Activated CD4-positive, alpha-beta T cell treated with anti-CD3 and anti-CD28 coated beads, Interleukin-2, Interleukin-4, amounts not matched to agents 100 ng/mL and 50 ng/mL, durations not matched to agents 16 hours and 8 hours (primary cell): ENCODE data around the gene PSMD4.
"Not testable (repeated sequence)": the region's sequence is repeated elsewhere in the genome, so short reads cannot be mapped to it uniquely, and the experiment has no call there.

Experiments
- DNase-seq: peaks from one replicate; pipeline ENCODE4 v3.0.0-alpha.2; 2020; ENCODE audit warnings: low spot score

PSMD4 gene

DNA sequence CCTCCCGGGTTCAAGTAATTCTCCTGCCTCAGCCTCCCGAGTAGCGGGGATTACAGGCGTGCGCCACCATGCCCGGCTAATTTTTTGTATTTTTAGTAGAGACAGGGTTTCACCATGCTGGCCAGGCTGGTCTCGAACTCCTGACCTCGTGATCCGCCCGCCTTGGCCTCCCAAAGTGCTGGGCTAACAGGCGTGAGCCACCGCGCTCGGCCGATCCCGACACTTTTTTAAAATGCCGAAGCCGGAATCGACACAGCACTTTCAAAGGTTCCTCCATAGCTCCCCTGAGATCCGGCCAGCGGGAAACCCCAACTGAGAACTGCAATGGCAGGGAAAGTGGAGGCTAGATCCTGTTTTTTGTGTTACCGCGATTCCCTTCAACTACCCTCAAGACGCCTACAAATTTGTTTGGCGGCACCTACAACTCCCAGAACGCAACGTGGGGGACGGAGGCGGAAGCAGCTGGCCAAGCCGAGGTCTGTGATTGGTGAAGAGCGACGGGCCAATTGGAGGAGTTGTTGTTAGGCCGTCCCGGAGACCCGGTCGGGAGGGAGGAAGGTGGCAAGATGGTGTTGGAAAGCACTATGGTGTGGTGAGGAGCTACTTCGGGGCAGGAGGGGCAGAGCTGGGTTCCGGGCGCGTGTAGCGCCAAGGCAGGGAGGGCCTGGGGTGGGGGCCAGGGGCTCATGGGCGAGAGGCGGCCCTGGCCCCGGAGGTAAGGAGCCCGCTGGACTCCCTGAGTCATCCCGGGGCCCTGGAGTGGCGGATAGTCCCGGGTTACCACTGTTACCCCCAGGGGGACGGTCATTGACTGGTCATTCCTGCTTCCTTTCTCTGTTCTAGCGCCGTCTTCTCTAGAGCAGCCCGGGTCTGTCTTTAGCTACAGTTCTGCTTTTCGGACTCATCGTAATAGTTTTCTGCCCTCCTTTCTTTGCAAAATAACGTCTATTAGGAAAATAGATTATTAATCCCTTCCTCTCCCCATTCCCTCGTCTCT lies at the start of gene PSMD4:
TSS of gene PSMD4 (plus strand) at position 518 of the 997 bp plus-strand sequence. CDS start at position 567, 49 bp downstream.
- DNase-seq: peak; percentile 97

DNA sequence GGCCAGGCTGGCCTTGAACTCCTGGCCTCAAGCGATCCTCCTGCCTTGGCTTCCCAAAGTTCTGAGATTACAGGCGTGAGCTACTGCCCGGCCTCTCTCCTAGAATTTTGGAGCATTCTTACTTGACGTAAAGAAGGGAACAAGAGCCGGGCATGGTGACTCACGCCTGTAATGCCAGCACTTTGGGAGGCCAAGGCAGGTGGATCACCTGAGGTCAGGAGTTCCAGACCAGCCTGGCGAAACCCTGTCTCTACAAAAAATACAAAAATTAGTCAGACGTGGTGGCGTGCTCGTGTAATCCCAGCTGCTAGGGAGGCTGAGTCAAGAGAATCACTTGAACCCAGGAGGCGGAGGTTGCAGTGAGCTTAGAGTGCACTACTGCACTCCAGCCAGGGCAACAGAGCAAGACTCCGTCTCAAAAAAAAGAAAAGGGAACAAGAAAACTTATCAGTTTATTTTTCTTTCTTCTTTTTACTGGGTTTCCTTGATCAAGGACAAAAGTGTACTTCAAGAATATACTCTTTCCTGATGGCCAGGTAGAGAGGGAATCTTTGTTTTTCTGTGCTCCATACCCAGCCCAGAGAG lies 49.1 kb upstream of the PSMD4 start:
- DNase-seq: not testable (repeated sequence)

DNA sequence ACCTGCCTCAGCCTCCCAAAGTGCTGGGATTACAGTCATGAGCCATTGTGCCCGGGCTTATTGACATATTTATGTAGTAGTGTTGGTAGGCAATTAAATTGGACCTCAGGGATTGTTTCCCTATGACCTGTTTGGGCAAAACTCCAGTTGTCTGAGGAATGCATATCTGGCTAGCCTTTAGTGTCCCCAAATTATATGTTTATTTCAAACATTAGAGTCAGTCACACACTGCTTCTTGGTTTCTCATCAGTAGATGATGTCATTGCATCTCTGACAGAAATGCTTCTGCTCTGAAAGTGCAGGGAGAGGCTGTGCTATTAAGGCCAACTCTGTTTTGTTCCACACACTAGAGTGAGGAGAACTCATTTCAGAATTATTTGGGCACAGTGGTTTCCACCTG lies 43.7 kb upstream of the PSMD4 start:
- DNase-seq: no peak

DNA sequence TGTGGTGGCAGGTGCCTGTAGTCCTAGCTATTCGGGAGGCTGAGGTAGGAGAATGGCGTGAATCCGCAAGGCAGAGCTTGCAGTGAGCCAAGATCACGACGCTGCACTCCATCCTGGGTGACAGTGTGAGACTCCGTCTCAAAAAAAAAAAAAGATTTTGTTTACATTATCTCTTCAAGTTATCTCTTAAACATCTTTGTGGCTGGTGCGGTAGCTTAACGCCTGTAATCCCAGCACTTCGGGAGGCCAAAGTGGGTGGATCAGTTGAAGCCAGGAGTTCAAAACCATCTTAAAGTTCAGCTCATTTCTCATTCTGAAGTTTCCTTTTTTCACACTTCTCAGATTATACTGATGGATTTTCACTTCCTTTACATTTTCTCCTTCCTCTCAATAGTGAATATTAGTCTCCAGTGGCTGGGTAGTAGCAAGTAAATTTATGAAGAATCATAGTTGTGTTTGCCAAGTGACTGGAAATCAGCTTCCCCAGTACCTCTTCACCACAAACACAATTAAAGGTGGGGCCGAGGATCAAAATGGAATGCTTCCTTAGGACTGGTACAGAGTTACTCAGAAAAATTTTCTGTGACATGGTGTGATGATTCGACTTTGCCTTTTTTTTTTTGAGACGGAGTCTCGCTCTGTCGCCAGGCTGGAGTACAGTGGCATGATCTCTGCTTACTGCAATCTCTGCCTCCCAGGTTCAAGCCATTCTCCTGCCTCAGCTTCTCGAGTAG lies 42.4 kb upstream of the PSMD4 start:
- DNase-seq: peak; percentile 18

DNA sequence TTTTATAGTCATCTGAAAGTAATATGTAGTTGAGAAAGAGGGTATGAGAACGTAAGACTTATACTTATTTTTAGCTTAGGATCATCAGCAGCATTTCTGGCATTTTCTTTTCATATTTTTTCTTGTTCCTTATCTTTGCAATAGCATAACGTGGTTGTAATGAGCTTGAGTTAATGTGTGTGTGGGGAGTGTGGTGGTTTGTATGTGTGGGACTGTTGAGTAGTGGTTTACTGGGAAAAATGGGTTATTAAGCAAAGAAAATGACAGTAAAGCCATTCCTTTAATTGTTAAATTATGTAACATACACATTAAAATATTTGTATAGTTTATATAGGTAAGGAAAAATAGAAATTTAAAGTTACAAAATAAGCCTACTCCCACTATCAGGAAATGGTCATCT lies 41.0 kb upstream of the PSMD4 start:
- no peak for DNase-seq

DNA sequence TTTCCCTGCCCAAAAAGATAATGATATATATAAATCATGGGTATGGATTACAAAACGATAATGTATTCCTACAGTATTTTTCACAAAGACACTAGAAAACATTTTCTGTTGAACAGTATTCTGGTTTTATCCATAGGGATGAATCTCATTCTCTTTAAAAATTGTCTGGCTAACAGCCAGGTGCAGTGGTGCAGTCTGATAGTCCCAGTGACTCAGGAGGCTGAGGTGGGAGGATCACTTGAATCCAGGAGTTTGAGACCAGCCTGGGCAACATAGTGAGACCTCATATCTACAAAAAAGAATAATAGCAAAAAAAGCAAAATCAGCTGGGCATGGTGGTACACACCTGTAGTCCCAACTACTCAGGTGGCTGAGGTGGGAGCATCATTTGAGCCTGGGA lies 32.9 kb upstream of the PSMD4 start:
- DNase-seq: no peak

DNA sequence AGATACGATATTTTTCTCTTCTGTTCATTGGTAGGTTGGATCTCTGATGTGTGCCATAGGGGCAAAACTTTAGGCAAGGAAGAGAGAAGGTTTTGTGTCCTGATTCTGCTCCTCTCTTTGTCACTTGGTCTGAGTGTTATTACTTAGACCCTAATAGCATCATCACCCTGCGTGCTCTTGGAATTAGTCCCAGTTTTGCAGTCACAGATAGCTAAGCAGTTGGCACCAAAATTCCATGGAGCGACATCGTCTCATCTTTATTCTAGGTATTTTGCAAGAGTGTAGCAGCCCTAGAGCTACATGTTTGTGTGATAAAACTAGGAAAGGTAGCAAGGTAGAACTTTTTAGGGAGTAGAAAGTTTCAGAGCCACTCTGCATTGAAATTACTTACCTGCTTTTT lies 32.4 kb upstream of the PSMD4 start:
- no peak for DNase-seq

DNA sequence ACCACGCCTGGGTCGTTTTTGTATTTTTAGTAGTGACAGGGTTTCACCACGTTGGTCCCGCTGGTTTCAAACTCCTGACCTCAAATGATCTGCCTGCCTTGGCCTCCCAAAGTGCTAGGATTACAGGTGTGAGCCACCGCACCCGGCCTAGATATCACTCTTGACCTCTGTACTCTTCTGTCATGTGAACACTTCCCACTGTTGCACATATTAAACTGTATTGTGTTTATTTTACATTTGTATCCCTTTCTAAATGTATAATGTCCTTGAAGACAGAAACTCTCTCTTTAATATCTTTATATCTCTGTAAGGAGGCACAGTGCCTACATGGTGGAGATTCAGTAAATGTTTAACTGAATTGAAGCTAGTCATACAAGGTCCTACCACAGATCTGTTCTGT lies 19.3 kb upstream of the PSMD4 start:
- DNase-seq: no peak

DNA sequence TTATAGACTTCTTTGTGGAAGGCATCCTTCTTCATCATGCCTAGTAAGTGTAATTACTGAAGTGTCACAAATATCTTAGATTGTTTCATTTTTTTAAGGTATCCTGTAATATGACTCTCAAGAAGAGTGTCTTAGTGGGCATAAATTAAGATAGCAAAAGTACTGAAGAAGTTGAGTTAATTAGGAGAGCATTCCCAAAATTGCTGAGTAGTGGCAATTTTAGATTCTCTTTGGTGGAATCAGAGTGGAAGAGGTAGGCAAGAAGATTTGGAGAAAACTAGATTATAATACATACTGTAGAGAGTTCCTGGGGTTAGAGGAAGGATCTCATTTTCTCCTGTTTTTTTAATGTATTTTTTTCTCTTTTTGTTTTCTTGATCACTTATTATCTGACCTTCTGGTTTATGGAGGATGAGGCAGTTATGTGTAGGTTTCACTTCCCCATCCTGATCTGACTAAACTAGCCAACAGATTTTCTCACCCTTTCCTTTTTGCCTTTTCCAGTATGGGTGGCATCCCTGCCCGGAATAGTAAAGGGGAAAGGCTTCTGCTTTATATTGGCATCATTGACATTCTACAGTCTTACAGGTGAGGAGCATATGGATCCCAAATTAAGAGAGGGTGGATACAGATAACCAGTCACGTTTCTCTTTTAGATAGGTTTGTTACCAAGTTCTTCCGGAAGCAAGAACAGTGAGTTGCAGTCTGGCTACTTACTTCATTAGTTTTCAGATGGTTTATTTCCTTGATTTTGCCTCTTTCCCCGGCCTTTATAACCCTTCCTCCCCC lies 16.7 kb upstream of the PSMD4 start:
- DNase-seq: no peak

DNA sequence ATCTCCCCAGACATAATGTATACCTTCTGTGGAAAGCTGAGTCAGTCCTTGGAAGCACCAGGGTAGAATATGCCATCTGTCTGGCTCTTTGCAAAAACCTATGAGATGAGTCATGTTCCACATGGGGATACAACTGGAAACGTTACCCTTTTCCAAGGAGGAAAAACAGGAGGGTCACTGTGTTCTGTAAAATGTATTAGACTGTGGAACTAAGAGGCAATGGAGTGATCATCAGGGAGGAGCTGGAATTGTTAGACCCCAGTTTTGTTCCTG lies 16.1 kb upstream of the PSMD4 start:
- no peak for DNase-seq

DNA sequence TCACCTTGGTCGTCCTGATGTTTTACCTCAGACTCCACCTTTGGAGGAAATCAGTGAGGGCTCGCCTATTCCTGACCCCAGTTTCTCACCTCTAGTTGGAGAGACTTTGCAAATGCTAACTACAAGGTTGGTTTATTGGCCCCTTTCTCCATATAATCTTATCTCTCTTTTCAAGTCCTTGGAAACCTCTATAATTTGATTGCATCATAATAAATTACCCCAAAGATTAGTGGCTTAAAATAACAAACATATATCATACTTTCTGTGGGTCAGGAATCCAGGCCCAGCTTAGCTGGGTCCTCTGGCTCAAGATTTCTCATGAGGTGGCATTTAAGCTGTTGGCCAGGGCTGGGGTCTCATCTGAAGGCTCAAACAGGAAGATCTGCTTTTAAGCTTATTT lies 12.1 kb upstream of the PSMD4 start:
- no peak for DNase-seq

DNA sequence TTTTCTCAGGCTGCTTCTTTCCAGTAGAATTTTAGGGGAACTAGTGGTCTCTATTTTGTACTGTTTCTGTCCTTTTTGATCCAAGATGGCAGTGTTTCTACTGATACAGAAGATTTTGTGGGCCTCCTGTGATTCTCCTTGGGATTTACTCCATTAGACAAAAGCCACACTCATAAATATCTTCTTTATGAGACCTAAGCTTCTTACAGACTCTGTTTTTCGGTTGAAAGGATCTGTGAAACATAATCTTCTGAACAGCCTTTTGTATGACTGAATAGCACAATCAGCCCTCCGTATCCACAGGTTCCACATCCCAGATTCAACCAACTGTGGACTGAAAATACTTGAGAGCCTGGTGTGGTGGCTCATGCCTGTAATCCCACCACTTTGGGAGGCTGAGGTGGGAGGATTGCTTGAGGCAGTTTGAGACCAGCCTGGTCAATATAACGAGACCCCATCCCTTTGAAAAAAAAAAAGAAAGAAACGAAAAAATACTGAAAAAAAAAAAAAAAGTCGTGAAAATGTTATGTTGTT lies 10.8 kb upstream of the PSMD4 start:
- DNase-seq: no peak

DNA sequence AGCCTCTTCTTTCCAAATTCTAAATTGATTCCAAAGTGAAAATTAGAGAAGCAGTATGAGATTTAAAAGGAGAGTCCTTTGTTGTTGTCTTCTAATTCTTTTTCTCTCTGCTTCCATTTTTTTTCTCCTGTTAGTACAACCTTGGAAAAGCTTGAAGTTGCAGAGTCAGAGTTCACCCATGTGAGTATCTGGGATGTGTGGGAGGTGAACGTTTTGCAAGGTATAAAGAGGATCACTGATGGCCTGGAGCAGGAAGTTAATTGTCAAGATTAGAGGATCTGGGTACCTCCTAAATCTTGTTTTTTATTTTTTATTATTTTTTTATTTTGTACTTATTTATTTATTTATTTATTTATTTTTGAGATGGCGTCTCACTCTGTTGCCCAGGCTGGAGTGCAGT lies 7.7 kb upstream of the PSMD4 start:
- DNase-seq: no peak

DNA sequence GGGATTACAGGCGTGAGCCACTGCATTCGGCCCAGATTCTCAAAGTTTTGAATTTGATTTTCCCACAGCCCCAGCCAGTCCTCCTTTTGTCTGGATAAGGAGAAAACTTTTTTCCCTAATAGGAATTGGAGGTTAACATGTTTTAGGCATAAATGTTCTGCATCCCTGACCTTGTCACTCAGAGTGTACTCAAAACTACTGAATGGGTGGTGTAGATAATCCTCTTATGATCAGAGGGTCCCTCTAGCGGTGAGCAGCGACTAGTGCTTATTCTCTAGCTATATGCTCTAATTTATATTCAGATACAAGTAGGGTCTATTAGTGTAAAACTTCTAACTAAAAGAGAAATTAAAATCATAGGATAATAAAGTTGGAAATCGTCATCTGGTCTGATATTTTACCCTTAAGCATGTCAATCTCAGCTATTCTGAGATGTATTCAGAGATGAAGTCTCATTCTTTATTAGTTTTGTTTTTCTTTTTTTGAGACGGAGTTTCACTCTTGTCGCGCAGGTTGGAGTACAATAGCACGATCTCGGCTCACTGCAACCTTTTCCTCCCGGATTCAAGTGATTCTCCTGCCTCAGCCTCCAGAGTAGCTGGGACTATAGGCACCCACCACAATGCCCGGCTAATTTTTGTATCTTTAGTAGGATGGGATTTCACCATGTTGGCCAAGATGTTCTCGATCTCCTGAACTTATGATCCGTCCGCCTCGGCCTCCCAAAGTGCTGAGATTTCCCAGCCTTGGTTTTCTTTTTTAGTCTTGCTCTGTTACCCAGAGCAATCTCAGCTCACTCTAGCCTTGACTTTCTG lies 2.7 kb upstream of the PSMD4 start:
- peak; percentile 76 for DNase-seq

DNA sequence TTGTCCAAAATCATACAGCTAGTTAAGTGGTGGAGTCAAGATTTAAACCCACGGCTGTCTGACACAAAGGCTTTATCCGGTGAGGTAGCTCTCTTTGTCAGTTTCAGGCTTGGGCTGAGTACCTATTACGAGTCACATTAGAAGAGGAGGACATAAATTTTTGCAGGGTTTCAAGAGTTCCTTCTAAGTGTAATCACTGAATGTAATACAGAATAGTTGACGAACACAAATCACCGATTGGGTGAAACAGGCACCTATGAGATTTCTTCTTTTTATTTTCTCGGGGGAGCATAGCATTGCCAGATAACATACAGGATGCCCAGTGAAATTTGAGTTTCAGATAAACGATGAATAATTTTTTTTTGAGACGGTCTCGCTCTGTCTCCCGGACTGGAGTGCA lies 847 bp downstream of the PSMD4 start:
- peak; percentile 9 for DNase-seq

DNA sequence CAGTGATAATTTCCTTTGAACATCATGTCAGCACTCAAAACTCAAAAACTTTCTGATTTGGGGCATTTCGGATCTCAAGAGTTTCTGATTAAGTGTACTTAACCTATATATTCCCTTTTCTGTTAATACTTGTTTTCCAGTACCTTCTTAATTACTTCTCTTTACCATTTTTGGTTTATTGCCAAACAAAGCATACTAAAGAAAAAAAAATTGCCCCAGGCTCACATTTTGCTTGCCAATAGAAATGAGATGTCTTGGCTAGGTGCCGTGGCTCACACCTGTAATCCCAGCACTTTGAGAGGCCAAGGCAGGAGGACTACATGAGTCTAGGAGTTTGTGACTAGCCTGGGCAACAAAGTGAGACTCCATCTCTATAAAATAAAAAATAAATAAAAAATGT lies 4.8 kb downstream of the PSMD4 start:
- DNase-seq: no peak

DNA sequence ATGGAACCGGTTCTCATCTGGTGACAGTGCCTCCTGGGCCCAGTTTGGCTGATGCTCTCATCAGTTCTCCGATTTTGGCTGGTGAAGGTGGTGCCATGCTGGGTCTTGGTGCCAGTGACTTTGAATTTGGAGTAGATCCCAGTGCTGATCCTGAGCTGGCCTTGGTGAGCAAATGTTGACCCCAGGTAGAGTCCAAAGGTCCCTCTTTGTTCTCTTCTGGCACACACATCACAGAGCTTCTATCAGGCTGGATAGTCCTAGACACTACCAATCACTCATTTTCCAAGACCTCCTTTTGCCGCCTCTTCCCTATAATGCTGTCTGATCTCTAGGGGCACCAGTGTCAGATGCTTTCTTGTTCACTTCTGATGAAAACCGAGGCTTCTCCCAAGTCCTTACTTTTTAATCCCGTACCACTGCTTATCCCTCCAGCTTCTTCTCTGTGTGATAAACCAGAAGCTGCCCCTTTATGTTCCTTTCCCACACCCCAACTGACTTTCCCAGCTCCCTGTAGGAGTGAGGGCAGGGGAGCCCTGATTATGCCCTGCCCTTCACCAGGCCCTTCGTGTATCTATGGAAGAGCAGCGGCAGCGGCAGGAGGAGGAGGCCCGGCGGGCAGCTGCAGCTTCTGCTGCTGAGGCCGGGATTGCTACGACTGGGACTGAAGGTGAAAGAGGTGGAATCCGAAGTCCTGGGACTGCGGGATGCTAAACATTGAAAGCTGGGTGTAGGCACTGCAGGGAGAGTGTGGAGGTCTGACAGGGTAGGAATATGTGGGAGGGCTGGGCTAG lies 11.1 kb downstream of the PSMD4 start:
- DNase-seq: no peak

DNA sequence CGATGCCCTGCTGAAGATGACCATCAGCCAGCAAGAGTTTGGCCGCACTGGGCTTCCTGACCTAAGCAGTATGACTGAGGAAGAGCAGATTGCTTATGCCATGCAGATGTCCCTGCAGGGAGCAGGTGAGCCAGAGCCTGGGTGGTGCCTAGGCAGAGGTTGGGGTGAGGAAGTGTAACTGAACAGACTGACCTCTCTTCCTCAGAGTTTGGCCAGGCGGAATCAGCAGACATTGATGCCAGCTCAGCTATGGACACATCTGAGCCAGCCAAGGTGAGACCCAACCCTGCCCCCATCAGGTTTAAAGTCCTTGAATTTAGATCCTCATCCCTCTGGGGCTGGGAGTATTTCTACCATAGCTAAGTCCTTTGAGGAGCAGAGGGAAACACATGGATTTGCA lies 11.8 kb downstream of the PSMD4 start:
- no peak for DNase-seq

DNA sequence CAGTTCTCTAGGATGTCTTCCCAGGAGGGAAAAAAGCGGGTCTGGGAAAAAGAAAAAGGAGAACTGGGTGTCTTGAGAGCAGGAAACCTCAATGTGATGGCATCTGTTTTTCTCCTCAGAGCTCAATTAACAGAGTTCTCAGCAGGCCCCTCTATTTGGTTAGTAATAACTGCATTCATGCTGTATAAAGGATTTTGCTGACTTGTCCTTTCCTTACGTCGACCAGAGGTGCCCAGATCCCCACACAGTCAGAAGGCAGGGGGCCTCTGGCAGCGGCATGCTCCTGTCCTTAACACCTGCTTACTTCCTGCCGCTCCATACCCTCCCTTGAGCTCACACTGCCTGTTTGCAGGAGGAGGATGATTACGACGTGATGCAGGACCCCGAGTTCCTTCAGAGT lies 12.3 kb downstream of the PSMD4 start:
- no peak for DNase-seq

DNA sequence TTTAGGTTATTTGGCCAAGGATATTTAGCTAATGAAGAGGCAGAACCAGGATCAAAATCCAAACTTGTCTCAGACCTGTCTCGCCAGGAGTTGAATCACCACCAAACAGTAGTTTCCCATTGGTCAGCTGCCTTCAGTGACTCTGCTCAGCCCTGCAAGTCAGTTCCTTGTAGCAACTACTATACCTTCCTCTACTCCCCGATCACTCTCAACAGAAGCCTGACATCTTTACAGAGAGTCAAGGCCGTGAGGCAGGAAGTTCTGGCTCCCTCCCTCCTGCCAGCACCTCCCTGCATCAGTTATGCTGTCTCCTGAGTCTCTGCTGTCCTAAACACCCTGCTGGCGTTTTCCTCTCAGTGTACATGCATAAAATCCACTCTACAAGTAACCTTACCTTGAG lies 13.2 kb downstream of the PSMD4 start:
- no peak for DNase-seq
